OCI-LY1 (cell line): ENCODE results near the gene CARD6.

Experiments
- H2AFZ ChIP-seq: fragments of 200-600 bp; sonication (generic), shearing (Covaris generic); 2 replicates; pipeline ENCODE4 v1.6.0; 2014; ENCODE audit warnings: antibody characterized with exemption, mild to moderate bottlenecking, low read length
- H3F3A ChIP-seq: fragments of 200-600 bp; sonication (generic), shearing (Covaris generic); 2 replicates; pipeline ENCODE4 v1.6.0; 2014; ENCODE audit warnings: mild to moderate bottlenecking, antibody characterized with exemption, low read length, moderate library complexity; ENCODE audit not compliant: insufficient read depth
- H3K27ac ChIP-seq: fragments of 200-600 bp; sonication (generic); 2 replicates; pipeline ENCODE4 v1.5.1; 2014; ENCODE audit warnings: low read length, mixed run types, mild to moderate bottlenecking, low read depth; ENCODE audit not compliant: poor library complexity, severe bottlenecking
- H3K27me3 ChIP-seq: fragments of 200-600 bp; sonication (generic); 2 replicates; pipeline ENCODE4 v1.6.0; 2014; ENCODE audit warnings: antibody characterized with exemption, mild to moderate bottlenecking, low read length, moderate library complexity; ENCODE audit not compliant: insufficient read depth
- H3K36me3 ChIP-seq: fragments of 200-600 bp; sonication (generic); 2 replicates; pipeline ENCODE4 v1.6.1; 2014; ENCODE audit warnings: mild to moderate bottlenecking, antibody characterized with exemption, low read length, moderate library complexity, mixed read lengths; ENCODE audit not compliant: insufficient read depth
- H3K4me1 ChIP-seq: fragments of 200-600 bp; sonication (generic); 2 replicates; pipeline ENCODE4 v1.5.1; 2014; ENCODE audit warnings: mild to moderate bottlenecking, low read length, moderate library complexity; ENCODE audit not compliant: insufficient read depth, severe bottlenecking
- H3K4me2 ChIP-seq: fragments of 200-600 bp; sonication (generic), shearing (Covaris generic); 2 replicates; pipeline ENCODE4 v1.6.1; 2014; ENCODE audit warnings: low read length
- H3K4me3 ChIP-seq: fragments of 200-600 bp; sonication (generic); 2 replicates; pipeline ENCODE4 v1.5.1; 2014; ENCODE audit warnings: low read length, low read depth, mild to moderate bottlenecking, mixed read lengths; ENCODE audit not compliant: poor library complexity, severe bottlenecking
- H3K79me2 ChIP-seq: fragments of 200-600 bp; shearing (Covaris generic); 2 replicates; pipeline ENCODE4 v1.6.1; 2016; ENCODE audit warnings: mixed run types, low read length, mixed read lengths; ENCODE audit not compliant: insufficient read depth
- H3K9ac ChIP-seq: fragments of 200-600 bp; sonication (generic), shearing (Covaris generic); 2 replicates; pipeline ENCODE4 v1.6.1; 2014; ENCODE audit warnings: mild to moderate bottlenecking, low read length, mixed read lengths
- H3K9me2 ChIP-seq: fragments of 200-600 bp; sonication (generic), shearing (Covaris generic); 2 replicates; pipeline ENCODE4 v1.6.1; 2014; ENCODE audit warnings: low read depth, mild to moderate bottlenecking, low read length, mixed read lengths
- H3K9me3 ChIP-seq: fragments of 200-600 bp; shearing (Covaris generic); 2 replicates; pipeline ENCODE4 v1.6.1; 2014; ENCODE audit warnings: low read length, mixed read lengths
- H4K20me1 ChIP-seq: fragments of 200-600 bp; sonication (generic), shearing (Covaris generic); 2 replicates; pipeline ENCODE4 v1.6.0; 2016; ENCODE audit warnings: mild to moderate bottlenecking, low read length; ENCODE audit not compliant: insufficient read depth
- EZH2 ChIP-seq: fragments of 200-600 bp; sonication (generic), shearing (Covaris generic); IDR thresholded peaks from 2 replicates; pipeline ENCODE4 v1.8.0; 2017; ENCODE audit warnings: borderline replicate concordance, mixed run types, mild to moderate bottlenecking, antibody characterized with exemption, low read length, moderate library complexity, mixed read lengths
- TF ChIP-seq, protein P1 (sequence below): fragments of 200-600 bp; sonication (generic), shearing (Covaris generic); IDR thresholded peaks from 2 replicates; pipeline ENCODE4 v1.5.1; 2017; ENCODE audit warnings: mild to moderate bottlenecking, antibody characterized with exemption, low read length, moderate library complexity, mixed read lengths

CARD6 gene

DNA sequence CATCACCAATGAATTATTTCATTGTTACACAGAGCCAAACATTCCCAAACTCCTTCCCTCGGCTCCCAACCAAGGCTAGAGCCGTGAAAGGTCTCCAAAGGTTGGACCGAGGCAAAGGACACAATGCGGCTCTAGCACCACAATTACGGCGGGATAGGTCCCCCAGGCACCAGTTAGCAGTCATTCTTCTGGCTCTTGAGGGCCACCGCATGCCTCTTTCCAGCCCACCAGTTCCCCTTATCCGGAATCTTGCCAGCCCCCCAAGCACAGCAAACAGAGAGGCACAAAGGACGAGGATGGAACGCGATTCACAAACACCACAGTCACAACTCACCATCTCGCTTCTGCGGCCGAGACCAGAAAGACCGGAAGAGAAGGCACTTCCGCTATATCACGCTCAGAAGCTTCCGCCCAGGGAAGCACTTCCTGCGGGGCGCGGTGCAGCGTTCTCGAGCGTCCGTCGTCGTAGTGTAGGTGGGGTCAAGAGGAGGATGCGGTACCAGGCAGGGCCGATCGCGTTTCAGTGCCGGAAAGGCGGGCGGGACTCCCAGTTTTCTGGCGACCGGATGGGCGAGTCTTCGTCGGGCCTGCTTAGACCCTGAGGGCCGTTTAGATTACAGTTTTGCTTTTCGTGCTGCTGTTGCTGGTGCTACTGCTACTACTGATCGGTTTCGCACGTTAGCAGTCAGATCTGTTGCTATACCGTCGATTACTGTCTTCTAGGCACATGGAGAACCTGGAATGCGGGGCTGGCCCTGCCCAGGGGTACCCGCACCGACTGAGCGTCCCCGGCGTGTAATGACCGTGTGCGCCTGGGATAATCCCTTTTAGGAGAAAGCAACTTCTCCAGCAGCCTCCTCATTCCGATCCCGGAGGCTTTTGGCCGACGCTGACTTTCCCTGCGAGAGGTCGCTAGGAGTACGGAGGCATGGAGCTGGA, 6.0 kb upstream of the CARD6 start, which contains the start of gene RPL37:
Gene RPL37 (minus strand): TSS at position 374 of the 939 bp plus-strand sequence. CDS start 37 bp downstream, at position 337.
- H3K79me2 ChIP-seq = peaks cover 31% of the 10 kb centered on the region
- peak within 1 kb of the TSS; percentile 92 for H3K4me3 ChIP-seq
- no peaks in the 10 kb centered on the region for H3K9me2 ChIP-seq
- peaks cover 47% of the 10 kb centered on the region for H3K36me3 ChIP-seq
- H3K27me3 ChIP-seq = no peaks in the 10 kb centered on the region
- H3K4me2 ChIP-seq = peak within 1 kb of the TSS; percentile 99
- no peaks in the 10 kb centered on the region for H3F3A ChIP-seq
- peak within 1 kb of the TSS; percentile 95 for H3K9ac ChIP-seq
- no peaks in the 10 kb centered on the region for H3K9me3 ChIP-seq
- H2AFZ ChIP-seq = peak within 1 kb of the TSS; percentile 62; the same call in 1 of the 2 replicates
- H3K4me1 ChIP-seq = peaks cover 36% of the 10 kb centered on the region
- no peaks in the 10 kb centered on the region for H4K20me1 ChIP-seq
- peak within 1 kb of the TSS; percentile 77 for H3K27ac ChIP-seq
- TF ChIP-seq, protein P1, sequence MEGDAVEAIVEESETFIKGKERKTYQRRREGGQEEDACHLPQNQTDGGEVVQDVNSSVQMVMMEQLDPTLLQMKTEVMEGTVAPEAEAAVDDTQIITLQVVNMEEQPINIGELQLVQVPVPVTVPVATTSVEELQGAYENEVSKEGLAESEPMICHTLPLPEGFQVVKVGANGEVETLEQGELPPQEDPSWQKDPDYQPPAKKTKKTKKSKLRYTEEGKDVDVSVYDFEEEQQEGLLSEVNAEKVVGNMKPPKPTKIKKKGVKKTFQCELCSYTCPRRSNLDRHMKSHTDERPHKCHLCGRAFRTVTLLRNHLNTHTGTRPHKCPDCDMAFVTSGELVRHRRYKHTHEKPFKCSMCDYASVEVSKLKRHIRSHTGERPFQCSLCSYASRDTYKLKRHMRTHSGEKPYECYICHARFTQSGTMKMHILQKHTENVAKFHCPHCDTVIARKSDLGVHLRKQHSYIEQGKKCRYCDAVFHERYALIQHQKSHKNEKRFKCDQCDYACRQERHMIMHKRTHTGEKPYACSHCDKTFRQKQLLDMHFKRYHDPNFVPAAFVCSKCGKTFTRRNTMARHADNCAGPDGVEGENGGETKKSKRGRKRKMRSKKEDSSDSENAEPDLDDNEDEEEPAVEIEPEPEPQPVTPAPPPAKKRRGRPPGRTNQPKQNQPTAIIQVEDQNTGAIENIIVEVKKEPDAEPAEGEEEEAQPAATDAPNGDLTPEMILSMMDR = no peak
- no peak for TF ChIP-seq EZH2

DNA sequence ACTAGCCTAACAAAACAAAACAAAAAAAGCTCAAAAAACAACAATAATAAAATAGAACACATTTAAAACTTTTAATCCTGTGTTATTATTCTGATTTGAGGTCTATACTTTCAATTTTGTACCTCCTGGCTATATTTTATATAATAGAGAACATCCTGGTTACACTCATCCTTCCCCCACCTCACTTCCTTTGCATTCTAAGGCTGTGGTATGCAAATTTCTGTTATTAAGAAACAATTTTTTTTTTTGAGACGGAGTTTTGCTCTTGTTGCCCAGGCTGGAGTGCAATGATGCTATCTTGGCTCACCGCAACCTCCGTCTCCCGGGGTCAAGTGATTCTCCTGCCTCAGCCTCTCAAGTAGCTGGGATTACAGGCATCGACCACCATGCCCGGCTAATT, 3.1 kb upstream of the CARD6 start:
- Histone ChIP-seq H3K9me3 (no peaks in the 10 kb centered on the region), H3F3A (no peaks in the 10 kb centered on the region), H3K36me3 (peaks cover 18% of the 10 kb centered on the region), H3K9me2 (no peaks in the 10 kb centered on the region), H4K20me1 (no peaks in the 10 kb centered on the region), H3K4me3 (no peak overlapping the region), H3K4me2 (no peak overlapping the region), H3K27me3 (no peaks in the 10 kb centered on the region), H3K4me1 (peaks cover 30% of the 10 kb centered on the region), H2AFZ (no peak overlapping the region), H3K9ac (no peak overlapping the region), H3K79me2 (peaks cover 19% of the 10 kb centered on the region), H3K27ac (no peak overlapping the region)
- TF ChIP-seq, protein P1 = no peak
- no peak for TF ChIP-seq EZH2

DNA sequence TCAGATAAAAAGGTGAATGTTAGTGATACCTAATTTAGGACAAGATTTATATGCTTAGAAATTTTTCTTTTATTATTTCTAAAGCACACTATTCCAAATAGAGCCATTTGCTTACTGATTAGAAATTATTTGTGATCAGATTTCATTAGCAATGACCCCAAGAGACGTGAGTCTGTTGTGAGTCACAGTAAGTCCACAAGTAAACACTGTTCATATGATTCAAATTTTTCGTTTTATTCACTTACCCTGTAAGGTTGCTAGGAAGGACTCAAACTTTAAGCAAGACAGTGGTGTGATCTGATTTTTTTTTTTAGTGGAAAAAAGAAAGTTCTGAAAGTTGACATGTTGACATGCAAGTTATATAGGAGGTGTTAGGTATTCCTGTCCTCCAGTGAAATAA, 1.2 kb downstream of the CARD6 start:
- no peak overlapping the region for H3K27ac ChIP-seq
- TF ChIP-seq EZH2 = no peak
- TF ChIP-seq, protein P1 = no peak
- H3K4me2 ChIP-seq = no peak overlapping the region
- no peaks in the 10 kb centered on the region for H3F3A ChIP-seq
- H3K79me2 ChIP-seq = no peaks in the 10 kb centered on the region
- H3K36me3 ChIP-seq = no peaks in the 10 kb centered on the region
- H3K4me3 ChIP-seq = no peak overlapping the region
- H3K9me3 ChIP-seq = no peaks in the 10 kb centered on the region
- H3K27me3 ChIP-seq = no peaks in the 10 kb centered on the region
- no peaks in the 10 kb centered on the region for H3K9me2 ChIP-seq
- H2AFZ ChIP-seq = no peak overlapping the region
- no peaks in the 10 kb centered on the region for H4K20me1 ChIP-seq
- H3K9ac ChIP-seq = no peak overlapping the region
- H3K4me1 ChIP-seq = peaks cover 11% of the 10 kb centered on the region
